GM23248 (cell line): Measurements from ENCODE around the gene ALOX15. TPM values are rescaled to one million over a fixed set of nuclear protein-coding genes. Genes with fewer than 3 reads are reported as not detected.

Experiments used
- DNase-seq: peaks from one replicate; pipeline ENCODE4 v3.0.0-alpha.2; 2015
- H2AFZ ChIP-seq: fragments of 200-600 bp; sonication (generic); 2 replicates; pipeline ENCODE4 v1.6.1; 2016; ENCODE audit warnings: antibody characterized with exemption
- H3F3A ChIP-seq: fragments of 200-600 bp; sonication (generic); 2 replicates; pipeline ENCODE4 v1.6.1; 2016; ENCODE audit warnings: mild to moderate bottlenecking, antibody characterized with exemption, mixed run types; ENCODE audit not compliant: insufficient read depth
- H3K27ac ChIP-seq: fragments of 200-600 bp; sonication (generic); 2 replicates; pipeline ENCODE4 v1.5.1; 2016; ENCODE audit warnings: mild to moderate bottlenecking
- H3K27me3 ChIP-seq: fragments of 200-600 bp; sonication (generic); replicated peaks from 2 replicates; pipeline ENCODE4 v1.6.1; 2016; ENCODE audit warnings: mild to moderate bottlenecking; ENCODE audit not compliant: insufficient read depth
- H3K36me3 ChIP-seq: fragments of 200-600 bp; sonication (generic); 2 replicates; pipeline ENCODE4 v1.6.1; 2016; ENCODE audit warnings: low read depth, mild to moderate bottlenecking
- H3K4me1 ChIP-seq: fragments of 200-600 bp; sonication (generic); 2 replicates; pipeline ENCODE4 v1.6.1; 2016; ENCODE audit warnings: mild to moderate bottlenecking; ENCODE audit not compliant: insufficient read depth
- H3K4me2 ChIP-seq: fragments of 200-600 bp; sonication (generic); one replicate; pipeline ENCODE4 v1.6.1; 2016; ENCODE audit warnings: mild to moderate bottlenecking; ENCODE audit not compliant: unreplicated experiment
- H3K4me3 ChIP-seq: fragments of 200-600 bp; sonication (generic); 2 replicates; pipeline ENCODE4 v1.5.1; 2016; ENCODE audit warnings: mild to moderate bottlenecking
- H3K79me2 ChIP-seq: fragments of 200-600 bp; sonication (generic); 2 replicates; pipeline ENCODE4 v1.6.1; 2016; ENCODE audit warnings: mild to moderate bottlenecking; ENCODE audit not compliant: insufficient read depth
- H3K9ac ChIP-seq: fragments of 200-600 bp; sonication (generic); 2 replicates; pipeline ENCODE4 v1.6.1; 2016; ENCODE audit warnings: mild to moderate bottlenecking
- H3K9me2 ChIP-seq: fragments of 200-600 bp; sonication (generic); 2 replicates; pipeline ENCODE4 v1.6.1; 2016; ENCODE audit warnings: mixed run types, mild to moderate bottlenecking, moderate library complexity; ENCODE audit not compliant: insufficient read depth
- H3K9me3 ChIP-seq: fragments of 200-600 bp; sonication (generic); one replicate; pipeline ENCODE4 v1.6.1; 2017; ENCODE audit warnings: low read depth
- H4K20me1 ChIP-seq: fragments of 200-600 bp; sonication (generic); 2 replicates; pipeline ENCODE4 v1.6.0; 2016; ENCODE audit not compliant: insufficient read depth
- EZH2 ChIP-seq: fragments of 200-600 bp; sonication (generic); IDR thresholded peaks from 2 replicates; pipeline ENCODE4 v1.6.1; 2018; ENCODE audit warnings: antibody characterized with exemption, mild to moderate bottlenecking; ENCODE audit not compliant: insufficient read depth, poor library complexity, severe bottlenecking
- EZH2phosphoT487 ChIP-seq: fragments of 200-600 bp; sonication (generic); IDR thresholded peaks from 2 replicates; pipeline ENCODE4 v1.6.1; 2018; ENCODE audit warnings: antibody characterized with exemption, moderate library complexity, mild to moderate bottlenecking, low read depth; ENCODE audit not compliant: insufficient read depth
- WGBS, 2 experiments: methylation state at CpG; one replicate each; pipeline ENCODE4 v1.1.6; 2015 to 2017; ENCODE audit warnings: low lambda C conversion rate in 2 of 2, low coverage in 1 of 2; ENCODE audit errors: missing lambda C conversion rate in 2 of 2; 5-methylcytosine and 5-hydroxymethylcytosine counted together
- in situ Hi-C: fragments of 300-500 bp; cut with MboI; formaldehyde crosslinking; loops from 2 replicates; pipeline ENCODE4 v1.15.0; 2020
- polyA plus RNA-seq: library from polyadenylated mRNA; unstranded; fragments of >200 nt; fragmentation: Nextera tagmentation; extraction: Ambion mirVana; gene quantifications from 2 replicates; pipeline ENCODE4 v1.2.1, GENCODE V29; 2016
- small RNA-seq: library from RNA; depleted of rRNA; stranded (forward); fragments of <200 nt; gene quantifications from one replicate; pipeline ENCODE3, GENCODE V24; 2014; ENCODE audit warnings: low read depth, low replicate concordance
- total RNA-seq: library from RNA; depleted of rRNA; stranded (reverse); fragments of >200 nt; shearing (Covaris generic); gene quantifications from 2 replicates; pipeline ENCODE4 v1.2.3, GENCODE V29; 2014; rRNA removed

Gene ALOX15
- total and polyA plus RNA-seq, 2 experiments from 2014 or later, result not detected

GRCh38 chr17:4582691-4583090 is 58.8 kb downstream of the ALOX15 start:
- Histone ChIP-seq H3K9me2 (no peaks in the 10 kb centered on the region), H3K4me3 (no peak overlapping the region), H3K27me3 (peaks cover 42% of the 10 kb centered on the region), H3K9ac (no peak overlapping the region), H3K79me2 (no peaks in the 10 kb centered on the region), H3K9me3 (no peaks in the 10 kb centered on the region), H3K36me3 (no peaks in the 10 kb centered on the region), H3K4me2 (no peak overlapping the region), H4K20me1 (no peaks in the 10 kb centered on the region), H2AFZ (no peak overlapping the region), H3K27ac (no peak overlapping the region), H3F3A (no peaks in the 10 kb centered on the region), H3K4me1 (no peaks in the 10 kb centered on the region)
- in situ Hi-C loops, result no loop called here
- no peak for DNase-seq
- WGBS, 2 experiments, result 61 to 63% methylated on average over 8 of the region's 8 CpGs
- TF ChIP-seq EZH2phosphoT487 (no peak), EZH2 (no peak)

- no peak overlapping the region for H3K4me2 ChIP-seq
- in situ Hi-C loops, result no loop called here
These were observed 59.4 kb downstream of the ALOX15 start for GRCh38 chr17:4582101-4582501.

More at GRCh38 chr17:4582101-4582501, 59.4 kb downstream of the ALOX15 start:
- no peaks in the 10 kb centered on the region for H3K9me2 ChIP-seq
- H3K36me3 ChIP-seq, result no peaks in the 10 kb centered on the region
- no peaks in the 10 kb centered on the region for H3K4me1 ChIP-seq
- H3K27ac ChIP-seq, result no peak overlapping the region
- no peaks in the 10 kb centered on the region for H3K9me3 ChIP-seq
- peaks cover 37% of the 10 kb centered on the region for H3K27me3 ChIP-seq
- 47 to 49% methylated on average over 7 of the region's 7 CpGs for WGBS, 2 experiments
- H3K9ac ChIP-seq, result no peak overlapping the region
- H4K20me1 ChIP-seq, result no peaks in the 10 kb centered on the region
- no peaks in the 10 kb centered on the region for H3K79me2 ChIP-seq
- no peaks in the 10 kb centered on the region for H3F3A ChIP-seq
- no peak for DNase-seq
- no peak for TF ChIP-seq EZH2
- TF ChIP-seq EZH2phosphoT487, result no peak
- no peak overlapping the region for H2AFZ ChIP-seq
- no peak overlapping the region for H3K4me3 ChIP-seq

Small RNA genes within 50 kb of the gene (small RNA-seq; reads per million reads assigned to genes)
- gene RNU6-955P, result not detected

Other genes with a start within 250 kb of the ALOX15 start
- gene SPNS3, start 207.7 kb downstream of the ALOX15 start, total RNA-seq, result not detected in 2 replicates
- not detected in 2 replicates for gene SPNS3, start 207.7 kb downstream of the ALOX15 start, polyA plus RNA-seq
- not detected in 2 replicates for gene SPNS2, start 142.8 kb downstream of the ALOX15 start, total RNA-seq
- 0.29 TPM in 1 of 2 replicates, not detected in the other for gene SPNS2, start 142.8 kb downstream of the ALOX15 start, polyA plus RNA-seq
- 51.7 and 56.4 TPM in 2 replicates for gene MYBBP1A, start 86.3 kb downstream of the ALOX15 start, total RNA-seq
- gene MYBBP1A, start 86.3 kb downstream of the ALOX15 start, polyA plus RNA-seq, result 41.8 and 42.4 TPM in 2 replicates
- not detected in 2 replicates for gene GGT6, start 81.1 kb downstream of the ALOX15 start, total RNA-seq
- gene GGT6, start 81.1 kb downstream of the ALOX15 start, polyA plus RNA-seq, result not detected in 2 replicates
- not detected in 2 replicates for gene SMTNL2, start 57.1 kb downstream of the ALOX15 start, total RNA-seq
- gene SMTNL2, start 57.1 kb downstream of the ALOX15 start, polyA plus RNA-seq, result not detected in 2 replicates
- 18.8 and 25.6 TPM in 2 replicates for gene PELP1, start 62.5 kb upstream of the ALOX15 start, total RNA-seq
- gene PELP1, start 62.5 kb upstream of the ALOX15 start, polyA plus RNA-seq, result 10.4 and 13.6 TPM in 2 replicates
- gene ARRB2, start 69.0 kb upstream of the ALOX15 start, total RNA-seq, result 4.1 and 4.8 TPM in 2 replicates
- gene ARRB2, start 69.0 kb upstream of the ALOX15 start, polyA plus RNA-seq, result 3.7 and 3.9 TPM in 2 replicates
- 14.4 and 16.9 TPM in 2 replicates for gene MED11, start 89.8 kb upstream of the ALOX15 start, total RNA-seq
- gene MED11, start 89.8 kb upstream of the ALOX15 start, polyA plus RNA-seq, result 26.9 and 27.4 TPM in 2 replicates
- 0.32 and 0.89 TPM in 2 replicates for gene ZMYND15, start 98.2 kb upstream of the ALOX15 start, total RNA-seq
- gene ZMYND15, start 98.2 kb upstream of the ALOX15 start, polyA plus RNA-seq, result 0.16 TPM in 1 of 2 replicates, not detected in the other
- 1.6 and 2.5 TPM in 2 replicates for gene CXCL16, start 98.2 kb upstream of the ALOX15 start, total RNA-seq
- 4.1 TPM in 2 replicates for gene CXCL16, start 98.2 kb upstream of the ALOX15 start, polyA plus RNA-seq
- gene TM4SF5, start 130.2 kb upstream of the ALOX15 start, total RNA-seq, result not detected in 2 replicates
- not detected in 2 replicates for gene TM4SF5, start 130.2 kb upstream of the ALOX15 start, polyA plus RNA-seq
- not detected in 2 replicates for gene VMO1, start 144.7 kb upstream of the ALOX15 start, total RNA-seq
- gene VMO1, start 144.7 kb upstream of the ALOX15 start, polyA plus RNA-seq, result 0.63 and 0.93 TPM in 2 replicates
- gene GLTPD2, start 147.3 kb upstream of the ALOX15 start, total RNA-seq, result 2.2 TPM in 1 of 2 replicates, not detected in the other
- 0.50 and 0.61 TPM in 2 replicates for gene GLTPD2, start 147.3 kb upstream of the ALOX15 start, polyA plus RNA-seq
- 92.1 and 148 TPM in 2 replicates for gene PSMB6, start 154.5 kb upstream of the ALOX15 start, total RNA-seq
- 308 and 315 TPM in 2 replicates for gene PSMB6, start 154.5 kb upstream of the ALOX15 start, polyA plus RNA-seq
- gene PLD2, start 165.5 kb upstream of the ALOX15 start, total RNA-seq, result 20.9 and 22.0 TPM in 2 replicates
- 11.9 and 12.3 TPM in 2 replicates for gene PLD2, start 165.5 kb upstream of the ALOX15 start, polyA plus RNA-seq
- 31.5 and 34.5 TPM in 2 replicates for gene MINK1, start 191.7 kb upstream of the ALOX15 start, total RNA-seq
- gene MINK1, start 191.7 kb upstream of the ALOX15 start, polyA plus RNA-seq, result 21.0 and 24.2 TPM in 2 replicates